Uterus (tissue), 2 donors: ENCODE results near the gene UROC1.

Experiments used
- POLR2A ChIP-seq, 2 donors: fragments of 450-650 bp; IDR thresholded peaks; one replicate each; pipeline ENCODE4 v1.6.1; 2016; ENCODE audit warnings: antibody characterized with exemption in 2 of 2, mild to moderate bottlenecking in 1 of 2, moderate library complexity in 1 of 2
- TF ChIP-seq, protein P1 (sequence below), 4 experiments: fragments of 200-600 bp in 2 of 4; fragments of 450-650 bp in 2 of 4; sonication (generic) in 2 of 4; IDR thresholded peaks; one replicate each; pipeline ENCODE4 v1.5.1; 2016 to 2019; ENCODE audit warnings: antibody characterized with exemption in 4 of 4, mild to moderate bottlenecking in 2 of 4, moderate library complexity in 1 of 4

DNA sequence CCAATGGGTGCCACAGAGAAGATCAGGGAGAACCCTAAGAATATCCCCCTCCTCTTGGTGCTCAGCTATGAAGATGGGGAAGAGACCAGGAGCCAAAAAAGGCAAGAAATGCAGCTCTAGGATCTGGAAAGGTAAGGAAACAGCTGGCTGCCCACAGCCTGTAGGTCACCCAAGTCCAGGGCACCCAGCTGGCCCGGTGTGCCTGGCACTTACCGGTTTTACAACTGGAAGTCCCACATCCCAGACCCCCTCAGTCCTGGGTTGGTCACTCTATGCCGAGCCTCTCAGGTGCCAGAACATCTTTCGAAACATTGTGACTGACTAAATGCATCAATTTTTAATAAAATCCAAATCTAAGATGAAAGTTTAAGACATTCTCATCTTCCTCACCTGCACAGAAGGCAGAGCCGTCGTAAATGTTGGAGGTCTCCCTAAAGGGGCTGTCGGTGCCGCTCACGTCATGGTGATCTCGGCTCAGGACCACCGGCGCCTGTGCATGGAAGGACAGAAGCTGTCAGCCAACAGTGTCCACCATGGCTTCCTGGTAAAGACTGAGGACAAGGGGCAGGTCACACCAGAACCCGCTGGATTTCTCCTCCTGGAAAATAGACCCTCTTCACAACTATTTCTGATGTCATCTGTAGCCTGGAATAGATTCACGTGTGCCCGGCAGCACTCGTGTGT is 28.5 kb downstream of the UROC1 start:
- TF ChIP-seq, protein P1, sequence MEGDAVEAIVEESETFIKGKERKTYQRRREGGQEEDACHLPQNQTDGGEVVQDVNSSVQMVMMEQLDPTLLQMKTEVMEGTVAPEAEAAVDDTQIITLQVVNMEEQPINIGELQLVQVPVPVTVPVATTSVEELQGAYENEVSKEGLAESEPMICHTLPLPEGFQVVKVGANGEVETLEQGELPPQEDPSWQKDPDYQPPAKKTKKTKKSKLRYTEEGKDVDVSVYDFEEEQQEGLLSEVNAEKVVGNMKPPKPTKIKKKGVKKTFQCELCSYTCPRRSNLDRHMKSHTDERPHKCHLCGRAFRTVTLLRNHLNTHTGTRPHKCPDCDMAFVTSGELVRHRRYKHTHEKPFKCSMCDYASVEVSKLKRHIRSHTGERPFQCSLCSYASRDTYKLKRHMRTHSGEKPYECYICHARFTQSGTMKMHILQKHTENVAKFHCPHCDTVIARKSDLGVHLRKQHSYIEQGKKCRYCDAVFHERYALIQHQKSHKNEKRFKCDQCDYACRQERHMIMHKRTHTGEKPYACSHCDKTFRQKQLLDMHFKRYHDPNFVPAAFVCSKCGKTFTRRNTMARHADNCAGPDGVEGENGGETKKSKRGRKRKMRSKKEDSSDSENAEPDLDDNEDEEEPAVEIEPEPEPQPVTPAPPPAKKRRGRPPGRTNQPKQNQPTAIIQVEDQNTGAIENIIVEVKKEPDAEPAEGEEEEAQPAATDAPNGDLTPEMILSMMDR (IDR thresholded peaks at IDR 0.05) = no peak
- no peak for TF ChIP-seq POLR2A (IDR thresholded peaks at IDR 0.05)
